GM21390 (cell line): ENCODE measurements around the gene NBL1.

Experiments used
- ATAC-seq: cut with Tn5 transposase; IDR thresholded peaks from one replicate; pipeline ENCODE4 v1.9.1; 2021; ENCODE audit not compliant: unreplicated experiment

Gene NBL1

DNA sequence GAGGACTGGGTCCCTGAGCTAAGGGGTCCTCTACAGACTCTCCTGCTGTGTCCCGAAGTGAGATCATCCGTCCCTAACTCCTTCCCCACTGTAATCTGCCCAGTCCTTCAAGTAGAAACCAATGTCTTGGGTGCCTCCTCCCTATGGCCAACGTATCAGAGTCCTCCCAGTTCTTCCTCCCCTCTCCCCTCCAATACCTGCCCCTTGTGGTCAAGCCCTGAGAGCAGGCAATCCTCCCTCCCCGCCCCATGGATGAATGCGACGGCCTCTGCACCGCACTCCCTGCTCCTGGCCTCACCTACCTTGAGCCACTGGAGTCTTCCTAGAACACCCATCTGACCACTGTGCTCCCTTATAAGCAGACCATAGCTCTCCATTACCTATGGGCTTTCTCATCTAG is 51.7 kb downstream of the NBL1 start:
- no peak for ATAC-seq

DNA sequence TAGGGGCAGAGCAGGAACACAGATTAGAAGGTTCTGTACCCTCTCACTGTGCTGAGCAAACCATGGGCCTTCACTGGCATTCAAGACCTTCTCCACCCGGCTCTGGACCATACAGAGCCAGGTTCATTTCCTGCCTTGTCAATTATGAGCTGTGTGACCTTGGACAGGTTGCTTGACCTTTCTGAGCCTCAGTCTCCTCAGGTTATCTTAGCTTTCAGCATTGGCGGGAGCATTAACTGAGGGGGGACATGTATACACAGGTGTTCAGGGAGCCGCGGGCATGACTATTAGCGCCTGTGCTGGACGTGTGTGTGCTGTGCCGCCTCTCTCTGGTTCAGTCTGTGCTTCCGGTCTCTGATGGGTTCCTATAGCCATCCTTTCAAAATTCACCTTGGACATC is 52.7 kb downstream of the NBL1 start:
- ATAC-seq: no peak

- no peak for ATAC-seq
These were observed 54.1 kb downstream of the NBL1 start for GRCh38 chr1:19698181-19698580.

GRCh38 chr1:19700079-19700777 is 56.1 kb downstream of the NBL1 start:
- ATAC-seq: no peak

GRCh38 chr1:19703280-19703679 is 59.2 kb downstream of the NBL1 start:
- ATAC-seq: no peak

GRCh38 chr1:19704247-19705113 is 60.4 kb downstream of the NBL1 start:
- no peak for ATAC-seq

GRCh38 chr1:19705464-19705863 is 61.4 kb downstream of the NBL1 start:
- no peak for ATAC-seq

GRCh38 chr1:19706136-19706535 is 62.0 kb downstream of the NBL1 start:
- no peak for ATAC-seq
